Medulla oblongata (tissue), 1 donor: ENCODE data around the gene SLC8A2.
A peak's percentile ranks its signal among the peaks of the same experiment; 100 is the strongest.

ENCODE experiments used
- DNase-seq: peaks from one replicate; pipeline ENCODE4 v3.0.0-alpha.2; 2015; ENCODE audit errors: extremely low spot score

The SLC8A2 gene

GRCh38 chr19:47381121-47381520 is 90.6 kb downstream of the SLC8A2 start:
- DNase-seq, result no peak

GRCh38 chr19:47380559-47380958 is 91.1 kb downstream of the SLC8A2 start:
- no peak for DNase-seq

- peak; percentile 55 for DNase-seq
These were observed 92.2 kb downstream of the SLC8A2 start for GRCh38 chr19:47379381-47379938.

GRCh38 chr19:47378246-47378645 is 93.4 kb downstream of the SLC8A2 start:
- no peak for DNase-seq
